Breast epithelium (tissue), 3 donors: Measurements from ENCODE around the gene FAAP20.

Experiments
- CTCF ChIP-seq, 3 donors: fragments of 450-650 bp; IDR thresholded peaks; one replicate each; pipeline ENCODE4 v1.5.1; 2016 to 2017; ENCODE audit warnings: antibody characterized with exemption in 3 of 3, mild to moderate bottlenecking in 3 of 3, moderate library complexity in 3 of 3
- POLR2A ChIP-seq: fragments of 450-650 bp; IDR thresholded peaks from one replicate; pipeline ENCODE4 v1.6.1; 2016; ENCODE audit warnings: antibody characterized with exemption, mild to moderate bottlenecking, moderate library complexity
- POLR2AphosphoS5 ChIP-seq, 3 donors: sonication (generic); formaldehyde crosslinking; IDR thresholded peaks; one replicate each; pipeline ENCODE4 v1.6.1; 2017; ENCODE audit warnings: antibody characterized with exemption in 3 of 3

- TF ChIP-seq CTCF (IDR thresholded peaks at IDR 0.05) (no peak), POLR2AphosphoS5 (IDR thresholded peaks at IDR 0.05) (no peak), POLR2A (no peak)
Measured at GRCh38 chr1:2145946-2146835, 48.4 kb downstream of the FAAP20 start.
